HepG2 (cell line): ENCODE measurements around the gene SPATA25. TPM values are rescaled to one million over a fixed set of nuclear protein-coding genes. Genes with fewer than 3 reads are reported as not detected.
A peak's percentile ranks its signal among the peaks of the same experiment; 100 is the strongest.

ENCODE experiments used
- ASH2L ChIP-seq: fragments of 300-600, 200-600 bp; sonication (generic); IDR thresholded peaks from 2 replicates; pipeline ENCODE4 v1.7.0; 2017; ENCODE audit warnings: low read depth, mild to moderate bottlenecking, moderate library complexity, mixed read lengths, low read length; ENCODE audit not compliant: insufficient read length
- CBX5 ChIP-seq: sonication (generic); formaldehyde crosslinking; IDR thresholded peaks from 2 replicates; pipeline ENCODE4 v1.4.0; 2020; ENCODE audit warnings: missing genetic modification reagents, borderline replicate concordance
- CERS6 ChIP-seq: sonication (generic); formaldehyde crosslinking; IDR thresholded peaks from 2 replicates; pipeline ENCODE4 v1.5.0; 2020; ENCODE audit warnings: missing genetic modification reagents
- FLYWCH1 ChIP-seq: sonication (generic); formaldehyde crosslinking; IDR thresholded peaks from 2 replicates; pipeline ENCODE4 v1.8.1; 2023; ENCODE audit warnings: mild to moderate bottlenecking, missing genetic modification reagents
- FOXJ3 ChIP-seq: sonication (generic); formaldehyde crosslinking; IDR thresholded peaks from 2 replicates; pipeline ENCODE4 v1.4.0; 2020; ENCODE audit warnings: missing genetic modification reagents, mild to moderate bottlenecking, borderline replicate concordance
- GMEB2 ChIP-seq: IDR thresholded peaks from 2 replicates; pipeline ENCODE4 v1.6.1; 2016; ENCODE audit warnings: missing biosample characterization, missing genetic modification reagents, low read depth
- KAT2B ChIP-seq: fragments of 150-350 bp; IDR thresholded peaks from 2 replicates; pipeline ENCODE4 v1.6.1; 2014; ENCODE audit warnings: low read depth, low read length, borderline replicate concordance
- LRRFIP1 ChIP-seq: sonication (generic); formaldehyde crosslinking; conservative IDR thresholded peaks from 2 replicates; pipeline ENCODE4 v1.4.0; 2020; ENCODE audit warnings: missing genetic modification reagents
- NCOA1 ChIP-seq: sonication (generic); formaldehyde crosslinking; IDR thresholded peaks from 2 replicates; pipeline ENCODE4 v1.9.0; 2021; ENCODE audit warnings: missing genetic modification reagents
- PRPF4 ChIP-seq: fragments of 200-400 bp; formaldehyde crosslinking; IDR thresholded peaks from 2 replicates; pipeline ENCODE4 v1.6.1; 2016; ENCODE audit warnings: low read length, low read depth; ENCODE audit not compliant: poor library complexity, severe bottlenecking
- SMARCC2 ChIP-seq: fragments of 450-650 bp; IDR thresholded peaks from 2 replicates; pipeline ENCODE4 v1.6.1; 2017; ENCODE audit warnings: antibody characterized with exemption, mild to moderate bottlenecking
- SP1 ChIP-seq, 2 experiments: fragments of 450-650 bp in 1 of 2; sonication (generic) in 1 of 2; formaldehyde crosslinking in 1 of 2; IDR thresholded peaks; 2 replicates each; pipeline versions ENCODE4 v1.4.0 to v1.6.1; 2016 to 2020; ENCODE audit warnings: missing genetic modification reagents in 1 of 2
- SSRP1 ChIP-seq: IDR thresholded peaks from 2 replicates; pipeline ENCODE4 v1.6.1; 2016; ENCODE audit warnings: control low read depth
- STAG1 ChIP-seq: sonication (generic); formaldehyde crosslinking; IDR thresholded peaks from 2 replicates; pipeline ENCODE4 v1.4.0; 2020; ENCODE audit warnings: missing genetic modification reagents
- TERF1 ChIP-seq: sonication (generic); formaldehyde crosslinking; IDR thresholded peaks from 2 replicates; pipeline ENCODE4 v1.8.0; 2022; ENCODE audit warnings: mild to moderate bottlenecking, missing genetic modification reagents, moderate library complexity
- ZBTB20 ChIP-seq: sonication (generic); formaldehyde crosslinking; IDR thresholded peaks from 2 replicates; pipeline ENCODE4 v1.8.1; 2023; ENCODE audit warnings: missing genetic modification reagents, low read depth, mild to moderate bottlenecking, borderline replicate concordance
- ZNF136 ChIP-seq: sonication (generic); formaldehyde crosslinking; IDR thresholded peaks from 2 replicates; pipeline ENCODE4 v1.8.1; 2022; ENCODE audit warnings: low read depth, mild to moderate bottlenecking, moderate library complexity, missing genetic modification reagents
- ZNF530 ChIP-seq: sonication (generic); formaldehyde crosslinking; IDR thresholded peaks from 2 replicates; pipeline ENCODE4 v1.5.0; 2020; ENCODE audit warnings: low read depth, mild to moderate bottlenecking, missing genetic modification reagents
- ZNF792 ChIP-seq: IDR thresholded peaks from 2 replicates; pipeline ENCODE4 v1.6.1; 2016
- ZNF800 ChIP-seq: sonication (generic); formaldehyde crosslinking; IDR thresholded peaks from 2 replicates; pipeline ENCODE4 v1.4.0; 2020; ENCODE audit warnings: missing genetic modification reagents
- polyA plus RNA-seq, 8 experiments: library from polyadenylated mRNA; depleted of rRNA in 3 of 8; stranded (reverse) in 7 of 8; unstranded in 1 of 8; fragments of >200 nt; fragmentation: Illumina TruSeq in 4 of 8; extraction: Trizol in 4 of 8; gene quantifications; 2 replicates each; pipeline versions ENCODE4 v1.2.1 to v1.2.3, GENCODE V29; 2011 to 2016; ENCODE audit warnings: low read depth in 4 of 8, missing spikeins in 1 of 8, mixed read lengths in 1 of 8; ENCODE audit not compliant: insufficient read depth in 1 of 8
- total RNA-seq, 5 experiments: library from RNA; depleted of rRNA; stranded (reverse); fragments of >200 nt; fragmentation: Illumina TruSeq; extraction: Trizol; gene quantifications; 2 replicates each; pipeline ENCODE4 v1.2.3, GENCODE V29; 2016; ENCODE audit warnings: low read depth in 1 of 5

The SPATA25 gene
- total and polyA plus RNA-seq, 2 of the 13 experiments (the other 11 are each of a cell fraction or from before 2014, with no cell fraction given), result 4.8 to 7.6 TPM

GRCh38 chr20:45934586-45935415 lies 47.4 kb upstream of the SPATA25 start, which contains the start of gene PCIF1 (continued):
- TF ChIP-seq ZNF530 (CRISPR knock-in tag) (0 out of 2 replicates have a peak, but pooled peaks have one; percentile 8), FOXJ3 (CRISPR knock-in tag) (no peak; the same call in 1 of the 2 replicates), ZNF800 (CRISPR knock-in tag) (0 out of 2 replicates have a peak, but pooled peaks have one; percentile 4), ZNF792 (CRISPR knock-in tag) (peak; percentile 96), KAT2B (no peak), SP1 (IDR thresholded peaks at IDR 0.05) (peak; percentile 66; the same call in 1 of the 2 replicates), SP1 (CRISPR knock-in tag; IDR thresholded peaks at IDR 0.05) (peak; percentile 100), ZBTB20 (CRISPR knock-in tag) (no peak; the same call in none of the 2 replicates), ZNF136 (no peak; the same call in 1 of the 2 replicates), PRPF4 (no peak), CBX5 (CRISPR knock-in tag) (peak; percentile 44; the same call in 1 of the 2 replicates), FLYWCH1 (CRISPR knock-in tag) (no peak), STAG1 (peak; percentile 17; the same call in 1 of the 2 replicates), TERF1 (CRISPR knock-in tag) (no peak), NCOA1 (CRISPR knock-in tag) (peak; percentile 76), CERS6 (CRISPR knock-in tag) (0 out of 2 replicates have a peak, but pooled peaks have one; percentile 57), SSRP1 (CRISPR knock-in tag) (no peak), SMARCC2 (no peak), ASH2L (peak; percentile 92), GMEB2 (CRISPR knock-in tag) (peak; percentile 66; the same call in 1 of the 2 replicates), LRRFIP1 (no peak; the same call in 1 of the 2 replicates)
